Effector memory CD4-positive, alpha-beta T cell (primary cell): ENCODE measurements around the gene ZNF319.

Experiments used
- DNase-seq, 3 donors: peaks; one replicate each; pipeline ENCODE4 v3.0.0-alpha.2; 2020
- H3K27ac ChIP-seq: 2 replicates; pipeline ENCODE4 v1.7.0; 2013; ENCODE audit warnings: mild to moderate bottlenecking, low read length, moderate library complexity; ENCODE audit not compliant: insufficient read depth, poor library complexity, severe bottlenecking
- H3K27me3 ChIP-seq: replicated peaks from 2 replicates; pipeline ENCODE4 v1.7.0; 2013; ENCODE audit warnings: mild to moderate bottlenecking, low read length; ENCODE audit not compliant: insufficient read depth, control insufficient read depth, poor library complexity, severe bottlenecking
- H3K36me3 ChIP-seq: 2 replicates; pipeline ENCODE4 v1.7.0; 2013; ENCODE audit warnings: mild to moderate bottlenecking, low read length, moderate library complexity; ENCODE audit not compliant: control insufficient read depth, insufficient read depth
- H3K4me1 ChIP-seq: 2 replicates; pipeline ENCODE4 v1.7.0; 2013; ENCODE audit warnings: low read length, mild to moderate bottlenecking; ENCODE audit not compliant: control insufficient read depth, insufficient read depth, poor library complexity, severe bottlenecking
- H3K4me3 ChIP-seq: 2 replicates; pipeline ENCODE4 v1.7.0; 2013; ENCODE audit warnings: low read length, low read depth, mild to moderate bottlenecking; ENCODE audit not compliant: insufficient read depth, poor library complexity, severe bottlenecking
- H3K9me3 ChIP-seq: 2 replicates; pipeline ENCODE4 v1.7.0; 2013; ENCODE audit warnings: mild to moderate bottlenecking, low read length, moderate library complexity; ENCODE audit not compliant: control insufficient read depth

The ZNF319 gene

DNA sequence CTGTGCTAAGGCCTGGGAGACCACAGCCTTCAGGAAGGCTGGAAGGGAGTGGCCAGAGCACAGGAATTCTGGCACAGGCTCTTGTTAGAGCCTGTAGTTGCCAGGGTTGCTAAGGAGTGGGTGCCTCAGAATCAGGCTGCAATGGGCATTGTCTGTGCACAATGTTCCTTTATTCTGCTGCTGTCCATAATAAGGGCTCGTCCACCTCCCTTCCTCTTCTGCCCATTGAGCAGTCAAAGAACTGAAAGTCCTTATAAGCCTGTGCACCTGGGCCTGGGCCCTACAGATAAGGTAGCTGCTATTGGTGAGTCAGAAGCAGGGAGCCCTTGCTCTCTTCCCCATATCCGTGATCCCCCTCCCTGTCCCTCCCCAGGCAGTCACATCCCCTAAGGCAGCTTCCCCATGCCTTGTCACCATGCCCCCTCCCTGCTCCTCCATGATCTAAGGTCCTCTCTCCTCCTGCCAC, 24.1 kb downstream of the ZNF319 start:
- Histone ChIP-seq H3K9me3 (no peaks in the 10 kb centered on the region), H3K27me3 (no peaks in the 10 kb centered on the region), H3K4me1 (no peaks in the 10 kb centered on the region), H3K36me3 (no peaks in the 10 kb centered on the region), H3K27ac (no peak overlapping the region), H3K4me3 (no peak overlapping the region)
- DNase-seq = no peak

DNA sequence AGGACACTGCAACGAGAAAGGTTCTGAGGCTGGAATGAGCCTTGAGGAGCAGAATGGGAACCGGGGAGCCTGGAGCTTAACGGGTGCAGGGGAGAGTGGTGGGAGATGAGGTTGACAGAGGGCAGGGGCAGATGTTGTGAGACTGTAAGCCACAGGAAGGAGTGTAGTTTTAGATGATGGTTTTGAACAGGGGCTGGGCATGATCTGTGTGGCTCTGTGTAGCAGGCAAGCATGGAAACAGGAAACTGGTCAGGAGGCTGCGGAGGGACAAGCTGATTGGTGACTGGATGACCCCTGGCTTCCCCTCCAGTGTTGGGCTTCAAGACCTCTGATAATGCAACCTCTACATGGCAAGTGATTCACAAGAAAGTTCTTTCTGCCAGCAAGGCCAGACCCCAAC, 28.2 kb downstream of the ZNF319 start:
- Histone ChIP-seq H3K9me3 (no peaks in the 10 kb centered on the region), H3K4me1 (no peaks in the 10 kb centered on the region), H3K27me3 (no peaks in the 10 kb centered on the region), H3K4me3 (no peak overlapping the region), H3K27ac (no peak overlapping the region), H3K36me3 (no peaks in the 10 kb centered on the region)
- no peak for DNase-seq

DNA sequence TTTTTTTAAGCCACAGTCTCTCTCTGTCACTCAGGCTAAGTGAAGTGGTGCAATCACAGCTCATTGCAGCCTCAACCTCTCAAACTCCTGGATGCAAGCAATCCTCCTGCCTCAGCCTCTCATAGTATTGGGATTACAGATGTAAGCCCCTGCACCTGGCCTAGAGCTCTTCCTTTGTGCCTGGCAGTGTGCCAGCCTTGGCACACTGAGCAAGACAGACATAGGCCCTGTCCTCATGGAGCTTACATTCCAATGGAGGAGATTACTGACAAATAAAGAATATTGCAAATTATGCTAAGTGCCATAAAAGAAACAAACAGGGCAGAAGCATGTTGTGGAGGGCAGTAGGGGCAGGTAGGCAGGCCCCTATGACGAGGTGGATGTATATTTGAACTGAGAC, 28.6 kb downstream of the ZNF319 start:
- Histone ChIP-seq H3K36me3 (no peaks in the 10 kb centered on the region), H3K27ac (no peak overlapping the region), H3K4me1 (no peaks in the 10 kb centered on the region), H3K9me3 (no peaks in the 10 kb centered on the region), H3K4me3 (no peak overlapping the region), H3K27me3 (no peaks in the 10 kb centered on the region)
- no peak for DNase-seq

DNA sequence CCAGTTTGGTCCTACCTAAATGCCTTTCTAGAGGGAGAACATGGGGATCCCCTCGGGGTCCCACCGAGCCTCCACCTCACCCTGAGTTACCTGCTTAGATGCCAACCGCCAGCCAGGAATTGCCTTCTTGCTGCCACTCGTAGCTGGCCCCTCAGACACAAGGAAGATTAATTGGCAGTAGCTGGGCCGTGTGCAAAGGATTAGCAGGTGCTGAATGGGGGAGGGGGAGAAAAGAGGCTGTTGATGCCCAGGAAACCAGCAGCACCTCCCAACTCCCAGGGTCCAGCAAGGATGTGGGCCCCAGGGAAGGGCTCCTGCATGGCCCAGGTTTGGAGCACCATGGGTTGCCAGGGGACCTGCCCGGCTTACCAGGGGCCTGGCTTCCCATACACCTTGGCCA, 29.5 kb downstream of the ZNF319 start, which contains the start of gene CNGB1:
Gene CNGB1, minus strand, starts transcription at position 159 of the 400 bp plus-strand sequence. CDS start 3,842 bp downstream, outside the sequence.
- no peak within 1 kb of the TSS for H3K4me3 ChIP-seq
- no peaks in the 10 kb centered on the region for H3K9me3 ChIP-seq
- DNase-seq = no peak
- H3K36me3 ChIP-seq = no peaks in the 10 kb centered on the region
- H3K4me1 ChIP-seq = no peaks in the 10 kb centered on the region
- no peak within 1 kb of the TSS for H3K27ac ChIP-seq
- no peaks in the 10 kb centered on the region for H3K27me3 ChIP-seq

DNA sequence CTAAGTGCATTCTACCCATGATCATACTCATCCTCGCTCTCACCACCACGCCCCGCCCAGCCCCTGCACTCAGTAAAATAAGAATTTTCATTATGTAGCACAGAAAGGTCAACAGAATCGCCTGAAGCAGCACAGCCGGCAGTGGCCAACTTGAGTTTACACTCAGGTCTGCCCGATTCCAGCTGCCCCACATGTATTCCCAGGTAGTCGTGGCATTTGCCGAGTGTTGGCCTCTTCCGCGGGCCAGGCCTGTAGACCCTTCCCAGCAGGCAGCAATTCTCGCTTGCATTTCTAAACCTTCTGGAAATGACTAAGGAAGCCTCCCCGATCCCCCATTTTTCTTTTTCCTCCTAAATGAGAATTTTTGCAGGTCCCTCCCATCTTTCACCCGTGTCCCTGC, 30.2 kb downstream of the ZNF319 start:
- Histone ChIP-seq H3K9me3 (no peaks in the 10 kb centered on the region), H3K36me3 (no peaks in the 10 kb centered on the region), H3K27me3 (no peaks in the 10 kb centered on the region), H3K4me1 (no peaks in the 10 kb centered on the region), H3K4me3 (no peak overlapping the region), H3K27ac (no peak overlapping the region)
- no peak for DNase-seq

DNA sequence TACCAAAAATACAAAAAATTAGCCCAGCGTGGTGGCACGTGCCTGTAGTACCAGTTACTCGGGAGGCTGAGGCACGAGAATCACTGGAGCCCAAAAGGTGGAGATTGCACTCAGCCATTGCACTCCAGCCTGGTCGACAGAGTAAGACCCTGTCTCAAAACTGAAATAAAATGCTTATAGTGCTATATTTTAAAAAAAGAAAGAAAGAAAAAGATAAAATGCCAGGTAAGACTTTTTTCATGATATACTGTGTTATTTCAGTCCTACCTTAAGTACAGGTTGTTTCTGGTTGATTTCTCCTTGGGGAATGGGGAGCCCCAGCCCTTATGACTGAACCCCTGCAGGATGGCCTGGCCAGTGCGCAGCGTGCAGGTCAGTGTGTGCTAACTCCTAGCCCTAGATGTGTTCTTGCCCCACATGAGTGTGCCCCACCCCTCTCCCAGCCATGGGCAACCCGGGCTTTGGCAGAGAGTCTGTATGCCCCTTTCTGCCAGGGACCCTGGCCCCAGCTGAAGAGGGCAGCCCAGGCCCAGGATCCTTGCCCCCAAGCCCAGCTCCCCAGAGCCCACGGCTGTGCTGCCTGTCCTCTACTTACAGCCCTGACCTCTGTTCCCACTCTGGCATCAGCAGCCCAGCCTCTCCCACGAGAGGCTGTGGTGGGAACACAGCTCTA, 30.9 kb downstream of the ZNF319 start:
- DNase-seq = no peak
- Histone ChIP-seq H3K27me3 (no peaks in the 10 kb centered on the region), H3K4me1 (no peaks in the 10 kb centered on the region), H3K4me3 (no peak overlapping the region), H3K36me3 (no peaks in the 10 kb centered on the region), H3K9me3 (no peaks in the 10 kb centered on the region), H3K27ac (no peak overlapping the region)

DNA sequence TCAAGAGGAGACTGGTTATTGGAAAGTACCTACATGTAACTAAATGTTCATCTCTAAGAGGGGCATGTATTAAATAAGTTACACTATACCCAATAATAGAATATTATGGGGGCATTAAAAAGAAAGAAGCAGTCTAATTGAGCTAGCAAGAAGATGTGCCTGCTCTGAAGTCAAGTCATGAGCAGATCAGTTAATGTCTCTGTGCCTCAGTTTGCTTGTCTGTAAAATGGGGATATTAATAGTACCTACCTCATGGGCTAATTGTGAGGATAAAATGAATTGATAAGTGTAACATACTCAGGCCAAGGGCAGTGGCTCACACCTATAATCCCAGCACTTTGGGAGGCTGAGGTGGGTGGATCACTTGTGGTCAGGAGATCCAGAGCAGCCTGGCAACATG, 32.6 kb downstream of the ZNF319 start:
- H3K36me3 ChIP-seq = no peaks in the 10 kb centered on the region
- H3K9me3 ChIP-seq = no peaks in the 10 kb centered on the region
- H3K27me3 ChIP-seq = no peaks in the 10 kb centered on the region
- no peak for DNase-seq
- H3K4me3 ChIP-seq = no peak overlapping the region
- H3K27ac ChIP-seq = no peak overlapping the region
- H3K4me1 ChIP-seq = no peaks in the 10 kb centered on the region

DNA sequence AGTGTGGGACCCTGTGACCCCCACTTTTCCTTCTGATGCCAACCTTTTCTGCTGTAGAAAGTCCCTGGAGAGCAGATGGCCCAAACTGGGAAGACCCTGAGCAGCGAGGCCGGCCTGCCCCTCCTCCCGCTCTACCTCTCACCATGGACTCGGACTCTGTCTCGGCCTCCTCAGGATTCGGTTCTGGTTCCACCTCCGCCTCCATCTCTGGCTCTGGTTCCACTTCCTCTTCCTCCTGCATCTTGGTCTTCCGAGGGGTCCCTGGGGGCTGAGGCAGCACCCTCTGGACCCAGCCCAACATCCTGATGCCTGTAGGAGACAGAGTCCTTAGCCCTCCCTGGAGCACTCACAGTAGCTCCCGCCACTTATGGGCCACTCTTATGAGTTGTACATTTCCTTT, 33.5 kb downstream of the ZNF319 start:
- no peaks in the 10 kb centered on the region for H3K9me3 ChIP-seq
- no peak overlapping the region for H3K4me3 ChIP-seq
- no peaks in the 10 kb centered on the region for H3K4me1 ChIP-seq
- no peaks in the 10 kb centered on the region for H3K36me3 ChIP-seq
- no peaks in the 10 kb centered on the region for H3K27me3 ChIP-seq
- no peak overlapping the region for H3K27ac ChIP-seq
- no peak for DNase-seq

DNA sequence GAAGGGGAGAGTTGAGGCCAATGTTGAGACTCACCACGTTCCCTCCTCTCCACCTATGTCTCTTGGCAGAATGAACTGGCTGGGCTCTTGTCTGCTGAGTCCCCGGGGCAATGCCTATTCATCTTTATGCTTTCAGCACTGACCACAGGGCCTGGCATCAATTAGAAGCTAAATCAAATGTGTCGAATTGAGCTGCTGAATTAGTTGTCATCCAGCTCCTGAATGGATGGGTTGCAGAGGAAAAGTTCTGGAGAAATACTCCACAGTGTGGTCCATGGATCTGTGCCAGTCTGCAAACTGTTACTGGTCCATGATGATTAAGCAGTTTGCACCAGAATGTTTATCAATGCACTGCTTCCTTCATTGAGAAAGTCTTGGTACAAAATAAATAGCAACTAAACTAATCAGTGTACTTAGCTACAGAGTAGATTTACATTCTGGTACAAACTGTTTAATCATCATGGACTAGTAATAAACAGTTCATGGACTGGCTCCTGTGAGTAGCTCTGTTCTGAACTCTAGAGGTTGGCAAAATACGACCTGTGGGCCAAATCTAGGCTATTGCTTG, 34.2 kb downstream of the ZNF319 start:
- Histone ChIP-seq H3K9me3 (no peaks in the 10 kb centered on the region), H3K4me3 (no peak overlapping the region), H3K36me3 (no peaks in the 10 kb centered on the region), H3K27me3 (no peaks in the 10 kb centered on the region), H3K4me1 (no peaks in the 10 kb centered on the region), H3K27ac (no peak overlapping the region)
- no peak for DNase-seq

DNA sequence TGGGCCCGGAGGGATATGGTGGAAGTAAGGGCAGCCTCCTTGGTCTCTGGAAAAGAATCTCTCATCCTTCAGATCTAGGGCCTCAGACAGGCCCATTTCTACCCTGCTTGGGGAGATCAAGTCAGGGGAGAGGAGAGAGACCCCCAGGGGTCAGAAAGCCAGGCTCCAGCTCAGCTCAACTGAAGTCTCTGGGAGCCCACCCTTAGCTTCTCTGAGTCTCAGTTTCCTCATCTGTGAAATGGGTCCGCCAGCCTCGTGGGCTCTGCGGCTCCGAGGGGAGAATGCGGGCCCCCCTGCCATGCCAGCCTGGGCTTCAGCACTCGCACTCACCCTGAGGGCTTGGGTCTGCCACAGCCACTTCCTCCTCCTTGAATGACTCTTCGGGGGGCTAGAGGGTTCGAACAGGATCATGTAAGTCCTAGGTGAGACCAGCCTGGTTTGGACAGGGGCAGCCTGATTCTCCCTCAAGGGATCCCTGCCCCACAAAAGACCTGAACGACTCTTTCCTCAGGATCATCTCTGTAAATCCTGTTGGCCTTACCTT, 36.2 kb downstream of the ZNF319 start:
- Histone ChIP-seq H3K27me3 (no peaks in the 10 kb centered on the region), H3K27ac (no peak overlapping the region)
- no peak for DNase-seq

More for the DNA sequence above, 36.2 kb downstream of the ZNF319 start:
- Histone ChIP-seq H3K36me3 (no peaks in the 10 kb centered on the region), H3K9me3 (no peaks in the 10 kb centered on the region), H3K4me1 (no peaks in the 10 kb centered on the region), H3K4me3 (no peak overlapping the region)
